Stimulated activated CD4-positive, alpha-beta T cell treated with anti-CD3 and anti-CD28 coated beads, Interleukin-2, amount 100 ng/mL, for 4 hours (primary cell): ENCODE measurements around the gene TMEM94.

Source experiments
- DNase-seq: peaks from one replicate; pipeline ENCODE4 v3.0.0-alpha.2; 2020; ENCODE audit warnings: low read depth

TMEM94 gene

DNA sequence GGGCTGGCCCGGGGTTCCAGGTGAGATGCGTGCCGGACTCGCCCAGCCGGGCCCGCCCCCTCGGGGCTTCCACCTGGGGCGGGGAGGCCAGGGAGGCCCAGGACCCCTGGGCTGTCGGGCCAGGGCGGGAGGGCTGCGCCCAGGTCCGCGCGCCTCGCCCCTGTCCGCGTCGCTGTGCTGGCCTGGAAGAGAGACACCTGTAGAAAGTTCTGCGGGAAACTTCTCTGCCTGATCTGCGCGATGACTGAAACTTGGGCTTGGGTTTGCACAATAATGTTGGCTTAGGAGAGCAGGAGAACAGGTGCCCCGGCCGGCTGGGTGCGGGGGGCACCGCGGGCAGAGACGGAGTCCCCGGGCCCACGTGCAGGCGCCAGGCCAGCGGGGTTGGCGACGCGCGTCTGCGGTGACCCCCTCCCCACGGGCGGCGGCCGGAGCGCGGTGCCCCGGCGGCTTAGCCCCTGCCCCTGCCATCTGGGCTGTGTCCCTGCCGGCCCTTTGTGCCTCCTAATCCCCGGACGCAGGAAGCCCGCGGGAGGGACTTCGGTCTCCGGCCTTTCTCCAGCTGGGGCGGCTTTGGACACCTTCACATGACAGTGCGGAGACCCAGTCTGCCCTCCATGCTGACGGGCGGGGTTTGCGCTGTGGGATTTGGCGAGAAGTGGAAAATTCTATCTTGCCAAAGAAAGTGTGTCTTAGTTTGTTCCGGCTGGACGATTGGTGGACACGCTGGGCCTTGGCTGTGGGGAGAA lies 69.5 kb downstream of the TMEM94 start:
- no peak for DNase-seq

- no peak for DNase-seq
Observed at GRCh38 chr17:75526555-75527270, 70.3 kb downstream of the TMEM94 start.

DNA sequence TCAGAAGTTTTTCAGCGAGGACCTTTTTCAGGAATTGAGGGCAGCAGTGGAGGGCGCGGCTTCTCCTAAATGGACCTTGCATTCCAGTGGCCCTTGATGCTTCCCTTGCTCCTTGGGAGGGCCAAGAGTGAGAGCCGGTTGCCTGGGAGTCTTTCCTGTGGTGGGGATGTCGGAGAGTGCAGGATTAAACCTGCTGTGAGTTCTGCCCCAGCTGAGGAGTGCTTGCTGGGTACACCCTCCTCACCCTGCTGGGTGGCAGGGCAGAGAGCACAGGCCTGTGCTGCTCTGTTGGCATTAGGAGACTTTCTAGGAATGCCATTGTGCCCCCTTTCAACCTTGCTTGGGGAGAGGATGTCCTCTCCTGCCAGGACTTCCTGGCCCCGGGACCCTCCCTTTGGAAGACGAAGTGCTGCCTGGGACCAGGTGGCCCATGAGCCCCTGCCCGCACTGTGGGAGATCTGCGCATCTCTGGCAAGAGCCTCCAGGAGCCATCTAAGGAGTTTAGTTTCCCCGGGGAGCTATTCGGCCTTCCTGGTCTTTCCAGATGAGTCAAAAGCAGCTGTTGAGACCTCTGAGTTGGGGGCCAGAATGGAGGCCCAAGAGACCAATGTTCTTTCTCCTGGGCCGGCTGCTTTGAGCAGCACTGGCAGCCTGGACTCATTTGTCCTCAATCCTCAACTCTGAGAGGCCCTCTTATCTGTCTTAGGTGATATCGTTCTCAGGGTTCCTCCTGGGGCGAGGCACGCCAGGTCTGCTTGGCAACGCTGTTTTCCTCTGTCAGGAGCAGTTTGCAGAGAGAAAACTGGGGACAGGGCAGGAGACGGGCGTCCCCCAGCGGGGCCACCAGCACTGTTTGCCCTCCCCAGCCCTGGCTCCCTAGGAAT lies 74.6 kb downstream of the TMEM94 start:
- no peak for DNase-seq

- no peak for DNase-seq
Observed at GRCh38 chr17:75531721-75532072, 75.3 kb downstream of the TMEM94 start.

DNA sequence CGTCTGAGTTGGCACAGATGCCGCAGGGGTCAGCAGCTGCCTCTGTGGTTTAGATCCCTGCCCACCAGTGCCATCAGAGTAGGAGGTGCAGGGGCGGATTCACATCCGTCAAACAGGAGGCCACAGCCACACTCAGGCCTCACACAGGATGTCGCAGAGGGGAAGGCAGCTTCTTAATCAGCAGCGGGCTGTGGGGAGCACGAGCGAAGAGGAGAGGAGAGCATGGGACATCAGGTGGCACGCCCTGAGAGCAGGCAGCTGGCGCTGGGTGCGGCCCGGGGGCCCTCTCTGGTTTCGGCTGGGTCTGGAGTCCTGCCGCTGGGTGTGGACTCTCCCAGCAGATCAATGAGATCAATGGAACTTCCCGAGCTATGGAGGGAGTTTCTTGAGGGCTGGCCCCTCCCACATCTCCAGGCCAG lies 78.7 kb downstream of the TMEM94 start:
- DNase-seq = peak; percentile 29

- DNase-seq = no peak
Observed at GRCh38 chr17:75535871-75536270, 79.4 kb downstream of the TMEM94 start.

- DNase-seq = no peak
Observed at GRCh38 chr17:75536366-75536765, 79.9 kb downstream of the TMEM94 start.

GRCh38 chr17:75539967-75540729 lies 83.7 kb downstream of the TMEM94 start:
- DNase-seq = no peak

- DNase-seq = no peak
Observed at GRCh38 chr17:75540923-75541503, 84.6 kb downstream of the TMEM94 start.

DNA sequence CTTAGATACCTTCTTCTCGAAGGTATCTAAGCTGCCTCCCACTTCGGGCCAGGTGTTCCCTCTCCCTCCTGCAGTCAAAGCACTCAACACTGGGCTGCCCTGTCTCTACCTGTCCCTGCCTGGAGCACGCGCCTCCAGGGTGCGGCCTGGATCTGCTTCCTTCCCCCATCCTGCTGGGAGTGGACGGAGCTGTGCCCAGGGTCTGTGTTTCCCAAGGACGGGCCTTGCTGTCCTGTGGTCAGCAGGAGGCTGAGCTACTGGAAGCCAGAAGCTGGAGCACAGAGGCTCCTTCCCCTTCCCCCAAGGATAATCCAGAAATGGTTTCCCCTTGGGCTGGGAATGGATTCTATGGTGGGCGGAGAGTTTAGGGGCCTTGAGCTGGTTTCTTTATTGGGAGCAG lies 85.8 kb downstream of the TMEM94 start:
- DNase-seq = no peak

DNA sequence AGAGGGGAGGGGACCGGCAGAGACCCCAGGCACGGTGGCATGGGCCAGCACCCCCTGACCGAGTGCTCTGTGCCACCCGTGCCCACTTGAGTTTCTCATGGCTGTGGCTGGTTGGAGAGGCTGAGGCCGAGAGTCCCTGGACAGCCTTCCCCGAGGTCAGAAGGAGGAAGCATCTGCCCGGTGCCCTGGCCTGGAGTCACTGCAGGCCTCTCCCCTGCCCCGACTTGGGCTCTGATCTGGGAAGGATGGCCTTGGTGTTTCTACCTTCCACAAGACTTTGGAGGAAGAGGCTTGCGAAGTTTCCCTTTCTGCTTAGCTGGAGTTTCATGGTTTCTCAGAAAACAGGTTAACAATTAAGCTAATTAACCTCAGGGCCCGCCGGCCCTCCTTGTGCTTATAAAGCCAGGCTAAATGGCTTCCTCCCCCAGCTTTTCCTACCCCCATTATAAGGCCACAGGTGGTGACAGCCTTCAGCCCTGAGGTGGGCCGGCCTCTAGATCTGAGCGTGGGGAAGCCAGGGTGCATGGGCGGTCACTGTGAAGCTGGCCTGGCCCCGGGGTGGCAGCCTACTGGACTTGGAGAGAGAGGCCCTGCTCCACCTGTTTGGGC lies 86.4 kb downstream of the TMEM94 start:
- no peak for DNase-seq

DNA sequence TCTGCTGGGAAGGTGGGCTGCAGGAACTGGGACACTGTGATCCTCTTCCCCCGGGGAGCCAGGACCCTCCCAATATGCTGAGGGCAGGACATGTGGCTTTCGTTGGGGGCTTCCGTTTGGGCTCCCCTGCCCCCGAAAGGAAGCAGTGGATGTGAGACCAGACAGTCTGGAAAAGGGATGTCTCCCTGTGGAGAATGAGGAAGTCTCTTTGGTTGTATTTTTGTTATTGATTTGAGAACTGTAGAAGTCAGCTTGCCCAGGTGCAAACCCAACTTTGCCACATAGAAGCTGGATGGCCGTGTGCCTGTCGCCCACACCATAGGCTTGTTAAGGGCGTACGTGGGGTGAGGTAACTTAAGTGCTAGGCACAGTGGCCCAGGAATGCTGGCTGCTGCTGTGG lies 87.8 kb downstream of the TMEM94 start:
- no peak for DNase-seq

- no peak for DNase-seq
Observed at GRCh38 chr17:75546181-75546580, 89.7 kb downstream of the TMEM94 start.

- no peak for DNase-seq
Observed at GRCh38 chr17:75547091-75547490, 90.7 kb downstream of the TMEM94 start.

DNA sequence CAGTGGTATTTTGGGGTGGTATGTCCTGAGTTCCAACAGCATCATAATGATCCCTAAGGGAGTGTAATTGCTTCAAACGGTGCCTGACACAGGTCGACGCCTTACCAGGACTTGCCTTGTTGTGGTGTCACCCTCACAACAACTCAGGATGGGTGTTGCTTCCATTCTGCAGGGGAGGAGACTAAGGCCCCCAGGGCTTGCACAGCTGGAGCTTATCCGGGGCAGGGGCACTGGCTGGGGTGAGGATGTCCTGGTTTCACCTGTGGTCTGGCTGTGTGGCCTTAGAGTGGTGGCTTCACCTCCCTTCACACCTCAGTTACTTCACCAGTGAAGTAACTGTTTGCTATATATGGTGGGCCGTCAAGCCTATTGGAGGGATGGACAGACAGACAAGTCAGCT lies 92.4 kb downstream of the TMEM94 start:
- no peak for DNase-seq
